Stimulated activated CD8-positive, alpha-beta memory T cell treated with anti-CD3 and anti-CD28 coated beads, Interleukin-7, amount 100 ng/mL, for 48 hours (primary cell): ENCODE data around the gene VANGL2.

ENCODE experiments used
- DNase-seq, 2 donors: peaks; one replicate each; pipeline ENCODE4 v3.0.0-alpha.2; 2020; ENCODE audit warnings: low read depth in 1 of 2; ENCODE audit errors: extremely low read depth in 1 of 2

The VANGL2 gene

GRCh38 chr1:160425847-160426246 is 25.5 kb downstream of the VANGL2 start:
- no peak for DNase-seq

GRCh38 chr1:160427625-160428024 is 27.3 kb downstream of the VANGL2 start:
- DNase-seq, result no peak

- no peak for DNase-seq
Measured at GRCh38 chr1:160428053-160428452, 27.7 kb downstream of the VANGL2 start.

- no peak for DNase-seq
Measured at GRCh38 chr1:160428655-160429054, 28.3 kb downstream of the VANGL2 start.

GRCh38 chr1:160429125-160429561 is 28.8 kb downstream of the VANGL2 start:
- DNase-seq, result no peak

- DNase-seq, result no peak
Measured at GRCh38 chr1:160429702-160430535, 29.6 kb downstream of the VANGL2 start.

GRCh38 chr1:160431006-160431405 is 30.6 kb downstream of the VANGL2 start:
- no peak for DNase-seq

- no peak for DNase-seq
Measured at GRCh38 chr1:160431571-160431970, 31.2 kb downstream of the VANGL2 start.

GRCh38 chr1:160432371-160432786 is 32.0 kb downstream of the VANGL2 start:
- no peak for DNase-seq

GRCh38 chr1:160436966-160437365 is 36.6 kb downstream of the VANGL2 start:
- DNase-seq, result no peak

GRCh38 chr1:160437432-160438316 is 37.3 kb downstream of the VANGL2 start:
- DNase-seq, result no peak

- DNase-seq, result no peak
Measured at GRCh38 chr1:160438317-160438918, 38.1 kb downstream of the VANGL2 start.

- DNase-seq, result no peak
Measured at GRCh38 chr1:160438935-160439334, 38.6 kb downstream of the VANGL2 start.

GRCh38 chr1:160439718-160440117 is 39.4 kb downstream of the VANGL2 start:
- no peak for DNase-seq

GRCh38 chr1:160446945-160447600 is 46.7 kb downstream of the VANGL2 start:
- no peak for DNase-seq

- no peak for DNase-seq
Measured at GRCh38 chr1:160449494-160449893, 49.1 kb downstream of the VANGL2 start.

GRCh38 chr1:160451119-160451858 is 50.9 kb downstream of the VANGL2 start:
- DNase-seq, result no peak

- no peak for DNase-seq
Measured at GRCh38 chr1:160451859-160452232, 51.5 kb downstream of the VANGL2 start.

- DNase-seq, result no peak
Measured at GRCh38 chr1:160453443-160453842, 53.1 kb downstream of the VANGL2 start.
